ENCODE results near the gene DMD. TPM values are rescaled to one million over a fixed set of nuclear protein-coding genes. Genes with fewer than 3 reads are reported as not detected.

The DMD gene
- total RNA-seq, 1 experiment from 2014 or later: 19.3 TPM

DNA sequence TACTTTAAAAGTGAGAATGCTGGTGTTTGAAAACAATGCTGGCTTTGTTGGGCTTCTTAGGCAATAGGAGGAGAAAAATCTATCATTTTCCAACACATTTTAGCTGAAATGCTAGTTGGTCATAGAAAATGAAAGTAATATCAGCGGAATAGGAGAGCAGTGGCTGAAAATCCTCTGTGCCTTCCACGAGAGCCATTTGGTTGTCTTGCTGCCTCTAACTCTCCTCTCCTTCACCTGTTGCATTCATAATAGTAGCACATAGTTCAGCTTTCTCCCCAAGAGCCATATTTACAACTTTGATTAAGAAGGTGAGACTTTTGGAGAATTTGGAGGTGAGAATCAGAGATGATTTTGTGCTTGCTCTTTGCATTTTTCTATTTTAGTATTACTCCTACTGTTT, 1290.1 kb downstream of the DMD start:
- TF ChIP-seq CTCF (IDR thresholded peaks at IDR 0.05; ENCODE audit: unreplicated experiment): no peak
- peak overlapping the region; percentile 58 for H3K4me3 Mint-ChIP-seq (ENCODE audit: unreplicated experiment)
- intact Hi-C loops (cut with micrococcal nuclease): no loop called here
- peak overlapping the region; percentile 46 for H3K27ac Mint-ChIP-seq (ENCODE audit: low read depth, unreplicated experiment)
- H3K4me1 Mint-ChIP-seq (ENCODE audit: insufficient read depth, unreplicated experiment): no peaks in the 10 kb centered on the region
- POLR2A ChIA-PET: no interaction called here
- H3K9me3 Mint-ChIP-seq (ENCODE audit: unreplicated experiment): no peaks in the 10 kb centered on the region
- peaks cover 11% of the 10 kb centered on the region for H3K27me3 Mint-ChIP-seq (ENCODE audit: insufficient read depth, unreplicated experiment)
- CTCF ChIA-PET: no interaction called here
- DNase-seq (ENCODE audit: unreplicated experiment): no peak
- H3K36me3 Mint-ChIP-seq (ENCODE audit: insufficient read depth, unreplicated experiment): no peaks in the 10 kb centered on the region
- BruUV-seq (replicated peaks): no TSS peak

DNA sequence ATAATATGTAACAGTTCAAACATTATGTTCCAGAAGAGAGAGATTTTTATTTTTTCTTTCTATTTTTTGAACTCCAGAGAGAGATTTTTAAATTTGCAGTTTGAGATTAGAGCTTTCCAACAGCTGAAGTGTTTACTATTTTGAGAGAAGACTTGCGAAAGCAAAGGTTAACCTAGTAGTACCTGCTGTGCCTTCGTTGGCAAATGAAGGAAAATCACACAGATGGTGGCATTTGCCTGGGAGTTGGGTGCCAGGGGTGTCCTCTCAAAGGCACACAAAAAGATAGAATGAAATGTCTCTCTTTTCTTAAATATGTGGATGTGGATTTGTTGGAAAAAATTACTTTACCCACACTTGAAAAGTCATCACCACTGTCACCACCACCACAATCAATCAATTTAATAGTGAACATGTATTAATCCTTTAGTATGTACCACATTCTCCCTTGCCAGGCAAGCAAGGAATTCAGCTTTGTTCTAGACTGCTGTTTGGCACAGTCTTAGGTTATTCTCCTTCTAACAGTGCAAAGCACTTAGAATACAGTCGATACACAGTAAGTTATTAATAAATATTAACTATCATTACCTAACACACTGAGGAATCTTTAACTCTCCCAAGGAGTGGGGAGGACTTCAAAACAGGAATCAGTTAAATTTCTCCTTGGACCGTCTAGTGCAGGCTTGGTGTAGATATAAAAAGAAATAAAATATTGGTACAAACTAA, 1301.3 kb downstream of the DMD start:
- intact Hi-C loops (cut with micrococcal nuclease): no loop called here
- TF ChIP-seq CTCF (IDR thresholded peaks at IDR 0.05; ENCODE audit: unreplicated experiment): no peak
- ChIA-PET CTCF (no interaction called here), POLR2A (no interaction called here)
- Mint-ChIP-seq H3K4me1 (ENCODE audit: insufficient read depth, unreplicated experiment) (no peaks in the 10 kb centered on the region), H3K27ac (ENCODE audit: low read depth, unreplicated experiment) (no peak overlapping the region), H3K36me3 (ENCODE audit: insufficient read depth, unreplicated experiment) (no peaks in the 10 kb centered on the region), H3K27me3 (ENCODE audit: insufficient read depth, unreplicated experiment) (peaks cover 6% of the 10 kb centered on the region), H3K9me3 (ENCODE audit: unreplicated experiment) (no peaks in the 10 kb centered on the region), H3K4me3 (ENCODE audit: unreplicated experiment) (no peak overlapping the region)
- no peak for DNase-seq (ENCODE audit: unreplicated experiment)
- BruUV-seq (replicated peaks): no TSS peak

DNA sequence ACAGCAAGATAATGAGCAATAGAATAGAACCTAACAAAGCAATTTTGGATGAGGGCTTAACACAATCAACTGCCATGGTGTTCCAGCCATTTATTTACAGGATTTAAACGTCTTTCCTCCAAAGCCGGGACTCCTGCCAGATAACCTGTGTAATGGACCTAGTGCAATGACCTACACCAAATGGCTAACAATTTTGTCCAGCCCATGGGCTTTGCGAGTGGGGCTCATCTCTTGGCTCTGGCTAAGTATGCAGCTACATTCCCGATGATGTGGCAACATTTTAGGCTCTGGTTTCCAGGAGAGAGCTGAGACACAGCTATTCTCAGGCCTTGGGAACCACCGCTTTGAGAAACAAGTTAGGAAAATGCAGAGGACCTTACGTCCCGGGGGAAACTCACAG, 1317.2 kb downstream of the DMD start:
- intact Hi-C loops (cut with micrococcal nuclease): no loop called here
- Mint-ChIP-seq H3K27ac (ENCODE audit: low read depth, unreplicated experiment) (no peak overlapping the region), H3K9me3 (ENCODE audit: unreplicated experiment) (no peaks in the 10 kb centered on the region), H3K4me1 (ENCODE audit: insufficient read depth, unreplicated experiment) (no peaks in the 10 kb centered on the region), H3K4me3 (ENCODE audit: unreplicated experiment) (no peak overlapping the region), H3K27me3 (ENCODE audit: insufficient read depth, unreplicated experiment) (peaks cover 25% of the 10 kb centered on the region), H3K36me3 (ENCODE audit: insufficient read depth, unreplicated experiment) (no peaks in the 10 kb centered on the region)
- no peak for DNase-seq (ENCODE audit: unreplicated experiment)
- CTCF ChIA-PET: no interaction called here
- BruUV-seq (replicated peaks): no TSS peak
- POLR2A ChIA-PET: no interaction called here
- TF ChIP-seq CTCF (IDR thresholded peaks at IDR 0.05; ENCODE audit: unreplicated experiment): no peak

DNA sequence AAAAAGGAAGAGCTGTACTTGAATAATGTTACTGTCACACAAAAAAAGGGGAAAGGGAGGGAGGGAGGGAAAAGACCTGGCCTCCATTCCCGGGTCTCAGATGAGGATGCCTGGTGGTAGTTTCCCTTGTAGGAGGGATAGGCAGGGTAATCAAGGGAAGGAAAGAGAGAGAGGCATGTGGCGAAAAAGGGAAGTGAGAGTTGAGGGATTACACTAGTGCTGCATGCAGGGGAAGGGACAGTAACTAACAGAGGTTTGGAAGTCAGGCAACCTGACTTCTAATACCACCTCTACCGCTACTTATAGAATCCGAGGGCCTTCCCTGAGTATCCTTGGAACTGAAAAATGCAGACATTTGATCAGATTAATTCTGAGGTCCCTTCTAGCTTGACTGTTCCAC, 1317.8 kb downstream of the DMD start:
- CTCF ChIA-PET: no interaction called here
- H3K27me3 Mint-ChIP-seq (ENCODE audit: insufficient read depth, unreplicated experiment): peaks cover 26% of the 10 kb centered on the region
- POLR2A ChIA-PET: no interaction called here
- no peak overlapping the region for H3K4me3 Mint-ChIP-seq (ENCODE audit: unreplicated experiment)
- no peak overlapping the region for H3K27ac Mint-ChIP-seq (ENCODE audit: low read depth, unreplicated experiment)
- no peaks in the 10 kb centered on the region for H3K9me3 Mint-ChIP-seq (ENCODE audit: unreplicated experiment)
- intact Hi-C loops (cut with micrococcal nuclease): no loop called here
- BruUV-seq (replicated peaks): no TSS peak
- no peak for DNase-seq (ENCODE audit: unreplicated experiment)
- no peaks in the 10 kb centered on the region for H3K4me1 Mint-ChIP-seq (ENCODE audit: insufficient read depth, unreplicated experiment)
- TF ChIP-seq CTCF (IDR thresholded peaks at IDR 0.05; ENCODE audit: unreplicated experiment): no peak
- H3K36me3 Mint-ChIP-seq (ENCODE audit: insufficient read depth, unreplicated experiment): no peaks in the 10 kb centered on the region

All from MCF 10A (cell line).